GM21723 (cell line): ENCODE data around the gene GTF2A1.
"Not testable (repeated sequence)": the region's sequence is repeated elsewhere in the genome, so short reads cannot be mapped to it uniquely, and the experiment has no call there.

Experiments
- ATAC-seq: cut with Tn5 transposase; IDR thresholded peaks from one replicate; pipeline ENCODE4 v1.9.1; 2021; ENCODE audit warnings: mild to moderate bottlenecking, moderate library complexity; ENCODE audit not compliant: unreplicated experiment

The GTF2A1 gene

GRCh38 chr14:81220830-81221578 is at the start of gene GTF2A1:
Gene GTF2A1 (minus strand): TSS chr14:81220959. CDS start chr14:81220518, 441 bp downstream.
- peak; percentile 76 for ATAC-seq

GRCh38 chr14:81269979-81270375 is 49.2 kb upstream of the GTF2A1 start:
- no peak for ATAC-seq

- peak; percentile 84 for ATAC-seq
Measured at GRCh38 chr14:81269100-81269978, 48.6 kb upstream of the GTF2A1 start.

GRCh38 chr14:81268016-81268416 is 47.3 kb upstream of the GTF2A1 start:
- ATAC-seq: no peak

GRCh38 chr14:81265636-81266169 is 44.9 kb upstream of the GTF2A1 start:
- no peak for ATAC-seq

GRCh38 chr14:81264671-81265070 is 43.9 kb upstream of the GTF2A1 start:
- ATAC-seq: no peak

- no peak for ATAC-seq
Measured at GRCh38 chr14:81263777-81264410, 43.1 kb upstream of the GTF2A1 start.

GRCh38 chr14:81261176-81261575 is 40.4 kb upstream of the GTF2A1 start:
- no peak for ATAC-seq

GRCh38 chr14:81260732-81261131 is 40.0 kb upstream of the GTF2A1 start:
- no peak for ATAC-seq

GRCh38 chr14:81256289-81256960 is 35.7 kb upstream of the GTF2A1 start:
- no peak for ATAC-seq

- ATAC-seq: no peak
Measured at GRCh38 chr14:81252278-81252677, 31.5 kb upstream of the GTF2A1 start.

GRCh38 chr14:81247271-81247766 is 26.6 kb upstream of the GTF2A1 start:
- no peak for ATAC-seq

- ATAC-seq: no peak
Measured at GRCh38 chr14:81246461-81247270, 25.9 kb upstream of the GTF2A1 start.

GRCh38 chr14:81245771-81246170 is 25.0 kb upstream of the GTF2A1 start:
- no peak for ATAC-seq

- not testable (repeated sequence) for ATAC-seq
Measured at GRCh38 chr14:81244431-81244830, 23.7 kb upstream of the GTF2A1 start.

- ATAC-seq: no peak
Measured at GRCh38 chr14:81243499-81243898, 22.7 kb upstream of the GTF2A1 start.

- not testable (repeated sequence) for ATAC-seq
Measured at GRCh38 chr14:81236849-81237248, 16.1 kb upstream of the GTF2A1 start.

GRCh38 chr14:81236138-81236537 is 15.4 kb upstream of the GTF2A1 start:
- ATAC-seq: no peak

GRCh38 chr14:81235096-81235495 is 14.3 kb upstream of the GTF2A1 start:
- peak; percentile 75 for ATAC-seq

GRCh38 chr14:81234278-81234677 is 13.5 kb upstream of the GTF2A1 start:
- ATAC-seq: no peak
